GM12878 (cell line): ENCODE results near the gene NQO1. TPM values are rescaled to one million over a fixed set of nuclear protein-coding genes. Genes with fewer than 3 reads are reported as not detected.

Experiments
- ASH2L ChIP-seq: fragments of 300-600, 200-600 bp; sonication (generic); IDR thresholded peaks from 2 replicates; pipeline ENCODE4 v1.6.1; 2017; ENCODE audit warnings: low read depth, mild to moderate bottlenecking, borderline replicate concordance
- BCL3 ChIP-seq: IDR thresholded peaks from 2 replicates; pipeline ENCODE4 v1.6.1; 2011; ENCODE audit warnings: borderline replicate concordance, low read depth, mild to moderate bottlenecking, moderate library complexity, low read length; ENCODE audit not compliant: insufficient read depth, poor library complexity, severe bottlenecking
- CBFB ChIP-seq: IDR thresholded peaks from 2 replicates; pipeline ENCODE4 v1.6.1; 2016; ENCODE audit warnings: antibody characterized with exemption, low read depth
- CHD2 ChIP-seq: IDR thresholded peaks from 2 replicates; pipeline ENCODE4 v1.6.1; 2011; ENCODE audit warnings: low read depth, low read length, improper control_type of control experiment, borderline replicate concordance
- DPF2 ChIP-seq: fragments of 450-650 bp; IDR thresholded peaks from 2 replicates; pipeline ENCODE4 v1.6.1; 2017; ENCODE audit warnings: mild to moderate bottlenecking
- IKZF2 ChIP-seq, 2 experiments: fragments of 450-650 bp; IDR thresholded peaks; 2 replicates each; pipeline ENCODE4 v1.6.1; 2017; ENCODE audit warnings: mild to moderate bottlenecking in 2 of 2, moderate library complexity in 2 of 2
- JUNB ChIP-seq: IDR thresholded peaks from 2 replicates; pipeline ENCODE4 v1.6.1; 2016; ENCODE audit warnings: antibody characterized with exemption, mild to moderate bottlenecking
- MLLT1 ChIP-seq: fragments of 450-650 bp; IDR thresholded peaks from 2 replicates; pipeline ENCODE4 v1.6.1; 2016; ENCODE audit warnings: mild to moderate bottlenecking
- MYC ChIP-seq: IDR thresholded peaks from 2 replicates; pipeline ENCODE4 v1.6.1; 2011; ENCODE audit warnings: mild to moderate bottlenecking, low read length, moderate library complexity, inconsistent platforms; ENCODE audit not compliant: insufficient read depth, insufficient replicate concordance, insufficient read length, severe bottlenecking
- NFXL1 ChIP-seq: fragments of 450-650 bp; IDR thresholded peaks from 2 replicates; pipeline ENCODE4 v1.6.1; 2017; ENCODE audit warnings: antibody characterized with exemption, mild to moderate bottlenecking, borderline replicate concordance
- NR2C1 ChIP-seq: fragments of 450-650 bp; IDR thresholded peaks from 2 replicates; pipeline ENCODE4 v1.6.1; 2017; ENCODE audit warnings: antibody characterized with exemption, mild to moderate bottlenecking, moderate library complexity
- NR2F1 ChIP-seq: fragments of 450-650 bp; conservative IDR thresholded peaks from 2 replicates; pipeline ENCODE4 v1.6.1; 2017; ENCODE audit warnings: mild to moderate bottlenecking
- NRF1 ChIP-seq: conservative IDR thresholded peaks from 2 replicates; pipeline ENCODE4 v1.6.1; 2011; ENCODE audit warnings: mild to moderate bottlenecking, low read depth, low read length, improper control_type of control experiment
- PAX5 ChIP-seq: IDR thresholded peaks from 2 replicates; pipeline ENCODE4 v1.6.1; 2011; ENCODE audit warnings: low read depth, low read length, borderline replicate concordance
- POLR2AphosphoS5 ChIP-seq: IDR thresholded peaks from 2 replicates; pipeline ENCODE4 v1.6.1; 2011; ENCODE audit warnings: mild to moderate bottlenecking, low read length, inconsistent platforms
- RCOR1 ChIP-seq: conservative IDR thresholded peaks from 2 replicates; pipeline ENCODE4 v1.6.1; 2012; ENCODE audit warnings: low read depth, low read length, improper control_type of control experiment
- RFX5 ChIP-seq: IDR thresholded peaks from 2 replicates; pipeline ENCODE4 v1.6.1; 2011; ENCODE audit warnings: low read depth, low read length, improper control_type of control experiment
- RUNX3 ChIP-seq: IDR thresholded peaks from 2 replicates; pipeline ENCODE4 v1.6.1; 2012; ENCODE audit warnings: low read length, inconsistent platforms
- SMAD5 ChIP-seq: IDR thresholded peaks from 2 replicates; pipeline ENCODE4 v1.6.1; 2016; ENCODE audit warnings: antibody characterized with exemption, low read depth
- SP1 ChIP-seq: IDR thresholded peaks from one replicate; pipeline ENCODE4 v1.6.1; 2011; ENCODE audit warnings: low read depth, low read length
- STAT1 ChIP-seq: fragments of 450-650 bp; conservative IDR thresholded peaks from 2 replicates; pipeline ENCODE4 v1.6.1; 2014; ENCODE audit warnings: antibody characterized with exemption, mild to moderate bottlenecking
- TCF12 ChIP-seq: IDR thresholded peaks from 2 replicates; pipeline ENCODE4 v1.6.1; 2011; ENCODE audit warnings: low read depth, mild to moderate bottlenecking, low read length
- TCF3 ChIP-seq: IDR thresholded peaks from 2 replicates; pipeline ENCODE4 v1.6.1; 2012; ENCODE audit warnings: low read depth, mild to moderate bottlenecking, low read length, borderline replicate concordance; ENCODE audit not compliant: insufficient read depth
- YY1 ChIP-seq: IDR thresholded peaks from 2 replicates; pipeline ENCODE4 v1.6.1; 2011; ENCODE audit warnings: low read depth, mild to moderate bottlenecking, low read length
- ZBTB40 ChIP-seq: fragments of 450-650 bp; IDR thresholded peaks from 2 replicates; pipeline ENCODE4 v1.6.1; 2016; ENCODE audit warnings: mild to moderate bottlenecking, moderate library complexity, borderline replicate concordance
- polyA plus RNA-seq, 11 experiments: library from polyadenylated mRNA; depleted of rRNA in 4 of 11; unstranded in 6 of 11; stranded (reverse) in 5 of 11; fragments of >200 nt; fragmentation: Nextera tagmentation in 4 of 11; fragmentation: Illumina TruSeq in 1 of 11; extraction: Ambion mirVana in 4 of 11; extraction: Trizol in 1 of 11; gene quantifications; 1 replicate in 1 of 11; 2 replicates in 10 of 11; pipeline versions ENCODE4 v1.2.1 to v1.2.3, GENCODE V29; 2011 to 2016; ENCODE audit warnings: inconsistent platforms in 2 of 11, missing spikeins in 2 of 11, low read depth in 1 of 11
- total RNA-seq, 4 experiments: library from RNA; depleted of rRNA in 3 of 4; stranded (reverse); fragments of >200 nt in 3 of 4; fragmentation: Illumina TruSeq in 1 of 4; extraction: Trizol in 1 of 4; gene quantifications; 2 replicates each; pipeline versions ENCODE4 v1.2.1 to v1.2.3, GENCODE V29; 2013 to 2021

The NQO1 gene
- total and polyA plus RNA-seq, 10 of the 15 experiments (the other 5 are each of a cell fraction or from before 2014, with no cell fraction given) = 24.6 to 84.9 (median 34.6) TPM

GRCh38 chr16:69726313-69727060 is at the start of gene NQO1 (continued):
- TF ChIP-seq SMAD5 (peak; percentile 66), NR2F1 (no peak; the same call in 1 of the 2 replicates), SP1 (peak; percentile 53), BCL3 (no peak), CBFB (peak; percentile 85), NRF1 (no peak), MYC (no peak), DPF2 (0 out of 2 replicates have a peak, but pooled peaks have one; percentile 43), CHD2 (peak; percentile 50), RCOR1 (0 out of 2 replicates have a peak, but pooled peaks have one; percentile 27), IKZF2 (IDR thresholded peaks at IDR 0.05) (peak in 1 of 2 experiments; percentile 33; a peak in 1 of 4 replicates), STAT1 (peak; percentile 41; the same call in 1 of the 2 replicates), YY1 (peak; percentile 63), PAX5 (0 out of 2 replicates have a peak, but pooled peaks have one; percentile 38), MLLT1 (0 out of 2 replicates have a peak, but pooled peaks have one; percentile 15), ASH2L (no peak), ZBTB40 (peak; percentile 50; the same call in 1 of the 2 replicates), TCF12 (0 out of 2 replicates have a peak, but pooled peaks have one; percentile 18), NR2C1 (no peak), JUNB (no peak), RFX5 (peak; percentile 80; the same call in 1 of the 2 replicates), TCF3 (0 out of 2 replicates have a peak, but pooled peaks have one; percentile 19), NFXL1 (no peak), RUNX3 (peak; percentile 24; the same call in 1 of the 2 replicates), POLR2AphosphoS5 (peak; percentile 74)
